ENCODE data around the gene TBC1D2B.

Gene TBC1D2B

DNA sequence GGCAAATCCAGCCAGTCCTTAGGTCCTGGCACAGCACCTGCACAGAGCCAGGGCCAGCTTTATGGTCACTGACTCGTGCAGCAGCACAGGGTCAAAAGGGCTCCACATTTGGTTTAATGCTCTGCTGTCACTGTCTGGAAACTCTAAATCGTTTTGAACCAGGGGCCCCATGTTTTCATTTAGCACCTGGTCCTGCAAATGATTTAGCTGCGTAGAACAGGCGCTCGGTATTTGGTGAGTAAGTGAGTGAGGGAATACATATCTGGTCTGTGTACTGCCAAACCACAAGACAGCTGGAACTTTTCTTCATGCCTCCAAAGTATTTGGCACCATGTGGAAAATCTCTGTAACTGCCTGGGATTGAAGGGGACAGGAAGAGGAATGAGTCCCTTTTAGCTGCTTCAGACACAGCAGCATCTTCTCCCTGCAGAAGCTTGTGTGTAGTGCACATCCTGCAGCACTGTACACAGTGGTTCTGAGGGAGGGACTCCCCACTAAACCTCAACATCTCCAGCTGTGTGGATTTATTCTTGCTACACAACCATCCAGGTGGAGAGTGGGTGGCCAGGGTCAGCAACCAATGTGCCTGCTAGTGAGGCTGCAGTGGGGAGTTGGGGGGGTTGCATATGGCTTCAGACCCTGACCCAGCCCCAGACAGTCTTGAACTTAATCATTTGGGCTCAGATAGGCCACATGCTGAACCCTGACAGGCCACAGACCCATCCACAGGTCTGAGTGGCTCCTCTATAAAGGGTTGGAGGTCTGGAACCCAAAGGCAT is 15.9 kb upstream of the TBC1D2B start:
- no peak for DNase-seq

DNA sequence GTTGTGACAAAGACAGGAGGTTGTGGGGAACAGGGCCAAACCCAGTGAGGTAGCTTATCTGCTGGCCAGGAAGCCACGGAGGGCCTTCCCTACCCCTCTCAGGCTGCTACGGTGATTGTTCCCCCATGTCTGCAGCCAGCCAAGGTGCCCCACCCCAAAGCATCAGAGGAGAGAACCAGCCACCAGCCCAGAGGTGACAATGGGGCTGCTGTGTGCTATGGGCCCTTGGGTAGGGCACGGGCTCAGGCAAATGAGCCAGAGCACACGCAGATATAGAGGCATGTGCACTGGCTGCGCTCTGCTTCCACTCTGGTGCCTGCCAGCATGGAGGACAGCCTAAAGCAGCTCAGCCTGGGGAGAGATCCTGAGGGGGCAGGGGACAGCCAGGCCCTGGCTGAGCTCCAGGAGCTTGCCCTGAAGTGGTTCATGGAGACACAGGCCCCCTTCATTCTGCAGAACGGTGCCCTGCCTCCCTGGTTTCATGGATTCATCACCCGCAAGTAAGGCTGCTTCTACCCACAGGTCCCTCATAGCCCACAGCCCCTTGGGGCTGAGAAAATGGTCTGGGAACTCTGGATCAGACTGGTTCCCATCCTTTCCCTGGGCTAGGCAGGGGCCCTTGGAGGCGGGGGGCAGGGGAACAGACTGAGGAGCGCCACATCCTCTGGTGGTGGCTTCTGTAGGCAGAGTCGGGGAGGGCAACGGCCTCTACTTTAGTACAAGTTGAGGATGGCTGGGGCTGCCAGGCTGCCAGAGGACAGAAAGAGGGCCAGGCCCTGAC is 14.9 kb upstream of the TBC1D2B start, which contains the start of gene SH2D7:
SH2D7 (plus strand) TSS at position 301 of the 781 bp plus-strand sequence; CDS start at position 325, 24 bp downstream.
- no peak for DNase-seq

DNA sequence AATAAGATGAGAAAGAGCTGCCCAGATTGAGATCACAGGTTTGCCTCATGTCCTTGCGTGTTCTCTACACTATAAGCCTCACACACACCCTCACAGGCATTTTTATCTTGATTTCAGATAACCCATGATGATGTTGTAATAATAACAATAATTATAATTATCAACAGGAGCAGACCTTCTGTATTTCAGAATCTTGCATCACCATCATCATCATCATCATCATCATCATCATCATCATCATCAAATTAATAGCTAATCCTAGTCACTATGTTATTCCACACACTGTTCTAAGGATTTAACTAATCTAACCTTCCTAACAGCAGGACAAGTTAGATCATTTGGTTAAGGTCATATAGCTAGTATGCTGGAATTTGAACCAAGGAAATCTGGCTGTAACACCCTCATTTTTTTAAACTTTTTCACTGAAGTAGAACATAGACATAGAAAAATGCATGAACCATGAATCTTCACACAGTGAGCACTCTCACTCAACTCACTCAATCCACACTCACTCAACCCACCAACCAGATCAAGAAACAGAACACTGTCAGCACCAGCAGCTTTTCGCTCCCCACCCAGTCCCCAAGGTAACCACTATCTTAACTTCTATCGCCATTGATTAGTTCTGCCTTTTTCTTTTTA is 13.0 kb upstream of the TBC1D2B start:
- no peak for DNase-seq

DNA sequence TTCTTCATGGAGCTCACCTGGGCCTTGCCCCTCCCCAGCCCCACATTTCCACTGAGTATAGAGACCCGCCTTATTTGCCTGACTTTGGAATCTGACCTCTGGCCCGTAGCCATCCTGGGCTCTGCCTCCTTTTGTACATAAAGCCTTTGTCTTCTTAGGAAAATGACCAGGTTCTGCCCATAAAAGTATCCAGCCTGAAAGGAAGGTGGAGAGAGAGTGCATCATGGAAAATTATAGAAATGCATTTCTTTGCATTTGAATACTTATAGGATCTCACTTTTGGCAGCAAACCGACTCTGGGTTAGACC is 11.2 kb upstream of the TBC1D2B start:
- DNase-seq, result no peak

DNA sequence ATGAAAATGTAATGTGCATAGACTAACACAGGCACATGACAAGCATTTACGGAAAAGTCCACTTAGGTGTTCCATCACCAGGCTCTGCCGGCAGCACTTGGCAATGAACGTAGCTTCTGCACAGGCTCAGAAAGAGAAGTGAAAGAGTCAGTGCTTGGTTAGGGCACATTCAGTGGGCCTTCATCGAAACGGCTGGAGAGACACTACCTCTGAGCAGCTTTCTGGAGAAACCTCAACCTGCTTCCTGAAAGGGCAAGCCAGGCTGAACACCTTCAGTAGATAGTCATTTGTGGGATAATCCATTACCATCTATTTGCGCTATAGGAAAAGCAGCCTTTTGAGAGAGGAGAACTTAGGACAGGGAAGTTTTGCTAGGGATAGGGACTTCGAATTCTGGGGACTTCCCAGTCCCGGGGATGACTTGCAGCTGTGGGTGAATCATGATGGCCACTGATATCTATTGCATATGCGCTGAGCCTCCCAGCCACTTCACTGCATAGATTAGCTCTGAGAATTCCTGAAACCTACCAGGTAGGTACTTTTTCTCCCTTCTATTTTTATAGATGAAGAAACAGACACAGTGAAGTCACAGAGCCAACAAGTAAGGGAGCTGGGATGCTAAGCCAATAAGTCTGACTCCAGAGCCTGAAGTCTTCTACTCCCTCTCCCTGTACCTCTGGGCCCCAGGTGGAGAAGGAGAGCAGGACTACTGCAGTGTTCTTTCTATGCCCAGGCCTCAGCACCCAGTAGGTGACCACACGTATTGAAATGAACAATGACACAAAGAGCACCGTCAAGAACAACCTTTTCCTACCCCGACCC is 10.7 kb upstream of the TBC1D2B start:
- DNase-seq, result no peak

DNA sequence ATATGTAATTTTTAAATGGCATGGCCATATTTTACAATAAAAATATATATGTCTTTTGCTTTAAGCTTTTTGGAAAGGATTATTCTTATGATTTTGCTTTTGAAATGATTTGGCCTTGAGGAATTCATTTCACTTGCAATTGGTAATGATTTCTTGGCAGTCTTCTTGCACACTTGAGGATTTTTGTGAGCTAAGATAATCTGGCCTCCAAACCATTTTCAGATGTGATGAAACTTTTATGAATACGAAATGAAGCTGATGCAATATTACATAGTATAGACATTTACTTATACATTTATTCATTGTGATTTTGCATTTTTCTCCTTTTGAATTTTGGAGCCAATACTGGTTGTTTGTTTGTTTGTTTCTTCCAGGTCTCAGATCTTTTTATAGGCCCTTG is 8.4 kb upstream of the TBC1D2B start:
- DNase-seq, result no peak

DNA sequence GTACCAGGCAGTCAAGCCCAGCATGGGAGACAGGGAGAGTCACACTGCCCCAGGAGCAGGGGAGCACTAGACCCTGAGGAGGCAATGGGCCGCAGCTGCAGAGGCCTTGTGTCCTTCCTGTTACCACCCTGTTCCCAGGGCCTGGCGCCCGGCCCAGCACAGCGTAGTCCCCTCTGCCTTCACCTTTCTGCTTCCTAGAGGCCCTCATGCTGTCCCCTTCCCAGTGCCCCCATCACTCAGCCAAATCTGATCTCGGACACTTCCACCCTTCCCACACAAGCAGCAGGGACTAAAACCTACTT is 6.9 kb upstream of the TBC1D2B start:
- no peak for DNase-seq

DNA sequence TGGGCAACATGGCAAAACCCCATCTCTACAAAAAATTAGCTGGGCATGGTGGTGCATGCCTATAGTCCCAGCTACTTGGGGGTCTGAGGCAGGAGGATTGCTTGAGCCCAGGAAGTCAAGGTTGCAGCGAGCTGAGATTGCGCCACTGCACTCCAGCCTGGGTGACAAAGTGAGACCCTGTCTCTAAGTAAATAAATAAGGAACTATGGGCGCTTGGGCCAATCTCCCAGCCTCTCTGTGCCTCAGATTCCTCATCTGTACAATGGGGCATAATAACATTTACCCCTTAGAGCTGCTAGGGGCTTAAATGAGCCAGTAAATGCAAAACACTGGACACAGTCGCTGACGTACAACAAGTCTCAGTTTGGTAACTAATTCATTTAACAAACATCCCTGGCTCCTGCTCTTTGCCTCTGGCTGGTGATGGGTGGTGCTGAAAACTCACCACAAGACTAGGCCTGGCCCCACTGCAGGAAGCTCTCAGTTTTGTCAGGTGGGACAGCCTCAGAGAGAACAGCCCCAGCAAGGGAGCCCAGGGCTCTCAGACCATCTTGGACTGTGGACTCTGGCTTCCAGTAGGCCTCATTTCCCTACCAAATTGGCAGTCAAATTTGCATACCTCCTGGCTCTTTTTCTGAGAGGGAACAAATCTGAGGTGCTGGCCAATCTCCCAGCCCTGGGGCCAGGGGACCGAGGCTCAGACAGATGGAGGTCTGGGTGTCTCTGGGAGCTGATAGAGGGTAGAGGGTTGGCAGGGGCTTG is 6.4 kb upstream of the TBC1D2B start:
- DNase-seq, result no peak

DNA sequence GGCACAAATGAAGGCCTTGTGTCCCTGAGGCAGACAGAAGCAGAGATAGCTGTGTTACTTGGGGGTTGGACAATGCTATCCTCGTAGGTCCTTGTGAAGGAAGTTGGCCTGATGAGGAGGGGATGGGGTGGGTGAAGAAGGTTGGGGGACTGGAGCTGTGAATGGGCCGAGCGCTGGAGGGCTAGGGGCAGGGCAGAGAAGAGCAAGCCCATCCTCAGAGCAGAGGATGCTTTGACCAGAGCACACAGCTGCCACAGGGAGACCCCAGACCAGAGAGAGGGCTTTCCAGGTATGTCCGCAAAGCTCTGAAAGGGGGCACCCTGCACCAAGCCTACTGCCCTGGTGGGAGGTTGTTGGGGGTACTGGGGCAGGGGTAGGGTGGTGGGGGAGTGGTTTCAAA is 5.7 kb upstream of the TBC1D2B start:
- no peak for DNase-seq

DNA sequence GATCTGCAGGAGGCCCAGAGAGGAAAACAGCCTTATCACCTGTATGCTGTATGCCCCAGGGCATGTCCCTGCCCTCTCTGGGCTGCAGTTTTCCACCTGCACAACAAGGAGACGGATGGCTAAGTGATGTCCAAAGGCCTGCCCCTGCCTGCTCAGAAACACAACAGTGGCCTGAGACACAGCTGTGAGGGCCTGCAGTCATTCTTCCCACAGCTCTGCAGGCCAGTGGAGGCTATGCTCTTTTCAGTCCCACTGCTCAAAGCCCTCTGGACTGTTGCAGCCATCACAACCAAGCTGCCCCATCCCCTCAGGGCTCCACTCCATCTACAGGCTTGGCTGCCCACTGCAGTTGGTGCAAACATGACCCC is 5.2 kb upstream of the TBC1D2B start:
- DNase-seq, result no peak

DNA sequence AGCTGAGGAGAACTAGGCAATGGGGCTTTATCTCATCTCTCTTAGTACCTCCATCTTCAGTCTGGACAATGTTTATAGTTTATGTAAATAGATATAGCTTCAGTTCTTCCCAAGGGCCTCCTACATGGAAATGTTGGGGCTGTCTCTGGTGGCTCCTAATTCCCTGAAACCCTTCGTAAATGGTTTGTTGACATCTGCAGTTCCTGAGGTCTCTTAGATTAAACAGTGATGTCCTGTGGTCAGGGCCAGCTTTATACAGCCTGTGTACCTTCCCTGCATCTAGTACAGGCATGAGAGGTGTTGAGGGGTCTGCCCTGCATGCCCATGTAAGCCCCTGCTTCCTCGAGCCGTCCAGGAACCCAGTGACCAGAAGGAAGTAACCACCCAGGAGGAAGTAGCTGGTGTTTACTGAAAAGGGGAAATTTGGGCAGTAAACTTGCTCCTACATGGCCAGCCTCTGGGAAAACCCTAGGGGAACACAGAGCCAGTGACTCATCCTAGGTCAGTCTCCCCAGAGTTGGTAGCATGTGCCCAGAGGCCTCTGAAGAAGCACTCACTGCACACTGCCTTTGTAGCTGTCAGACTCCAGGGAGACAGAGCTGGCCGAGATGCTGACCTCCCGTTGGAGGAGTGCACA is 4.7 kb upstream of the TBC1D2B start:
- DNase-seq, result no peak

DNA sequence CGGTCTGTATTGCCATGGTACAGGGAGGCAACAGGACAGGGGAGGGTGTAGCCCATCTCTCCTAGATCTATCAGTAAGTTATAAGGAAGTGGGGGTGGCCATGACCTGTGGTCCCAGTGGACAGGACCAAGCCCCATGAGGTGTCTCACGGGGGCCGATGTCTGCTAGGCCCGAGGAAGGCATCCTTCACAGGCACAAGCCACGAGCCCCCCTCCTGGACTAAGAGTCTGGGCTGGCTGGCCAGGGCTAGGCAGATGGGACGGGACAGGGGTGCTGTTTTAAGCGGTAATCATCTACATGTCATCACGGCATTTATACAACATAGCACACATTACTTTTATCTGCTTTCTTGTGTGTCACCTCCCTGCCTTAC is 2.6 kb upstream of the TBC1D2B start:
- DNase-seq, result no peak

DNA sequence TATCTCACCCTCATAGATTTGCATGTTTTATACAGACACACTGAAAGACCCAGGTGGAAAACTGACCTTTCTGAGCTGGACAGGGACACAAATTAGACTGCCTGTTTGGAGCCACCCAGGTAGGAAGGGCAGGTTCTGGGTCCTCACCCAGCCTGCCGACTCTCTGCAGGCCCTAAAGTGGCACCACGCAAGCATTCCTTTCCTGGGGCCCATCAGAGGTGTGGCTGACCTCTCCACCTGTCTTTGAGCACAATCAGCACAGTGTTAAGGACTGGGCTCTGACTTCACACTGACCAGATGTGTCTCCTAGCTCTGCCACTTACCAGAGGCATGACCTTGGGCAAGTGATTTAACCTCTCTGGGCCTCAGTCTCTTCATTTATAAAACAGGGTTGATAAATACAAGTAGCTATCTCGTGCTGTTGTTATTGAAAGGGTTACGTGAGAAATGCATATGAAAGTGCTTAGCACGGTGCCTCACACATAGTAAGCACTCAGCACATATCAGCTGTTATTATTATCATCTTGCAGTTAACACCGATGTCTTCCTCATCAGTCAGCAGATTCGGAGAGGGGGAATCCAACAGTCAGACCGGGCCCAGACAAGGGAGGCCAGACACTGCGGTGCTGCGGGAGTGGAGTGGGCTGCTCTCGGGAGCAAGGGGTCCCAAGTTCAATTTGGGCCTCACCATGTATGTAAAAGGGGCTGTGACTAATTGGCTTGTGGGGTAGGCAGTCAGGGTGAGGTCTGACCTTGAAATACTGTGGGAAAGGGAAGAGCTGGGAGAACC is 2.0 kb upstream of the TBC1D2B start:
- no peak for DNase-seq

DNA sequence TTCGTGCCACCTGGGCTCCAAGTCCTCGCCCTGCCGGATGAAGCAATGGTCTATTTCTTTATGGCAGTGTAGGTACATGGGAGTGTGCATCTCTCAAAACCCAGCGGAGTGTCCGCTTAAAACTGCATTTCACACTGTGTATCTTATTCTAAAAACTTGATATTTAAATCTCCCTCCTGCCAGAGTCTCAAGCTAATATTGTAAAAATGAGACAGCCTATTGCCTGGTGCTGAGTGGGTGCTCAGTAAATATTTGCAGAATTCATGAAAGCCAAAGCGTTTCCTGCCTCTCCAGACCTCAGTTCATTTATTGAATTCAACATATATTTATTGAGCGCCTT is 330 bp upstream of the TBC1D2B start:
- DNase-seq, result no peak

DNA sequence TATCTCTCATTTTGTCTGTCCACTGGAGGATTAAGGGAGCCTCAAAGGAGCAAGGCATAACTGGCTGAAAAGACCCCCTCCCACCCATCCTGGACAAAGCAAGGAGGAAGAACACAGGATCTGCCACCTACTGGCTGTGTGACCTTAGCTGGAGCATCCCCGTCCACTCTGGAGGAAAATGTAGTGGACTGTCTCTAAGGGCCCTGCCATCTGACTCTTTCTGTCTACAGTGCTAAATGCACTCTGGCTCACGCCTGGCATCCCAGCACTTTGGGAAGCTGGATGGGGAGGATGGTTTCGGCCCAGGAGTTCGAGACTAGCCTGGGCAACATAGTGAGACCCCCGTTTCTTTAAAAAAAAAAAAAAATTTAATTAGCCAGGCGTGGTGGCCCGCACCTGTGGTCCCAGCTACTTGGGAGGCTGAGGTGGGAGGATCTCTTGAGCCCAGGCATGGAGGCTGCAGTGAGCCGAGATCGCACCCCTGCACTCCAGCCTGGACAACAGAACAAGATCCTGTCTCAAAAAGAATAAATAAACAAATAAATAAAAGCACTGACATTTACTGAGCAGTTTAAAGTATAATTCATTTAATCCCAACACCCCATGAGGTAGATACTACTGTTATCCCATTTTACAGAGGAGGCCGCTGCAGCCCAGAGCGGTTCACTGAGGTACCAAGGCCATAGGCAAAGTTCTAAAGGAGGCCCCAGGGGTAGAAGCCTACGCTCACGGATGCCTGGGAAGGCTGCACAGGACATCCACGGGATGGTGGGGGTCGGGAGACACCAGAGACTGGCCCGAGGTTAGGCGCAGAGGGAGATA is 1.1 kb downstream of the TBC1D2B start:
- DNase-seq, result no peak

DNA sequence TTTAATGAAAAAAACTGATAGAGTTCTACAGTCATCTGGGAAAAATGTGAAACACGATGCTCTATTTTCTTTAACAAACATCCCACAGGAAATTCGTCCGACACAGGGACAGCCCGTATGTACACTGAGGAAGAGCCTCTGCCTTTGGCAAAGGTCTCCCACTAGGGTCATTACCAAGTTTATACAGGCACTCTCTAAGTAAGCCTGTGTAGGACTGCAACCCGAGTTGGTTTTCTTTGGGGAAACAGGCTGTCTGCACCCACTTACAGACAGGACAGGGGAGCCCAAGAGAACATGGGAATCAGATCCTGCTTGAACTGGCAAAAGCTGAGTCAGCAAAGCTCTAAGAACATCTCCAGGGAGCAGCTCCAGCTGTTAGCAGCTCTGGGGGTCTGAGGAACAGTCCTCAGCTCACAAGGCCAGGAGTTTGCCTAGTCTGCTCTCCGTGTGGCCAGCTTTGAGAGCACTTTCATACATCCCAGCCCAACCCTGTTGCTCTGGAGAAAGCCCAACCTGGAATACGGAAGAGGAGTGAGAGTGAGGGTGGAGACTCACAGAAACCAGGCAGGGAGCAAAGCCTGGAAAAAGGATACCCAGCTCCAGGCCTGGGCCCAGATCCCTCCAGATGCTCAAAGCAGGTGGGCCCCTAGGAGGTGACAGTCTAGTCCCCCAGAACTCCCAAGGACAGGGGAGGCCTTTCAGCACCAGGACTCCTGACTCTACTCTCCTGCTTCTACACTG is 1.9 kb downstream of the TBC1D2B start:
- no peak for DNase-seq

DNA sequence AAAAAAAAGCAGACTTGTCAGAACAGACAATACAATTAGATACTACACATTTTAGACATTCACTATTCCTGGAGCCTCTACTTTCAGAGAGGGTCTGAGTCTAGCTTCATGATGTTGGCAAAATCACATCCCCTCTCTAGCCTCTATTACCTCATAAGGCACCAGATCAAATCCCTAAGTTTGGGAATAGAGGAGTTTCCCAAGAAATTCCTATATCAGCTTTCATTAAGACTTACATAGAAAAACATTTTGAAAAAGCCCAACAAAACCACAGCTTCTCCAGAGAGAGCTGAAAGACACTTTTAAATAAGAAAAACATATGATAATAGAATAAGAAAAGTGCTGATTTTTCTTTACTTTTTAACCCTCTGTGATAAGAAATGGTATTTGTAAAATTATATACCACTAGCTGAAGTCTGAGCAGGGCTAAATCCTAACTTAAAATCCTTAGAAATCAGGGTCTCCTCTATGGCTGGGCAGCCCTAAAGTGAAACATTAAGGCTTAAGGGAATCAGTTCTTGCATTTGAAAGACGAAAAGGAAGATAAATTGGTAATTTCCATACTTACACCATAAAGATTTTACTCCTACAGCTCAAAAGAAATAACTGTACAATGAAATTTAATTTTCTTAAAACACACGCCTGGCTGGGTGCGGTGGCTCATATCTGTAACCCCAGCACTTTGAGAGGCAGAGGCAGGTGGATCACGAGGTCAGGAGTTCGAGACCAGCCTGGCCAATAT is 4.3 kb downstream of the TBC1D2B start:
- no peak for DNase-seq

DNA sequence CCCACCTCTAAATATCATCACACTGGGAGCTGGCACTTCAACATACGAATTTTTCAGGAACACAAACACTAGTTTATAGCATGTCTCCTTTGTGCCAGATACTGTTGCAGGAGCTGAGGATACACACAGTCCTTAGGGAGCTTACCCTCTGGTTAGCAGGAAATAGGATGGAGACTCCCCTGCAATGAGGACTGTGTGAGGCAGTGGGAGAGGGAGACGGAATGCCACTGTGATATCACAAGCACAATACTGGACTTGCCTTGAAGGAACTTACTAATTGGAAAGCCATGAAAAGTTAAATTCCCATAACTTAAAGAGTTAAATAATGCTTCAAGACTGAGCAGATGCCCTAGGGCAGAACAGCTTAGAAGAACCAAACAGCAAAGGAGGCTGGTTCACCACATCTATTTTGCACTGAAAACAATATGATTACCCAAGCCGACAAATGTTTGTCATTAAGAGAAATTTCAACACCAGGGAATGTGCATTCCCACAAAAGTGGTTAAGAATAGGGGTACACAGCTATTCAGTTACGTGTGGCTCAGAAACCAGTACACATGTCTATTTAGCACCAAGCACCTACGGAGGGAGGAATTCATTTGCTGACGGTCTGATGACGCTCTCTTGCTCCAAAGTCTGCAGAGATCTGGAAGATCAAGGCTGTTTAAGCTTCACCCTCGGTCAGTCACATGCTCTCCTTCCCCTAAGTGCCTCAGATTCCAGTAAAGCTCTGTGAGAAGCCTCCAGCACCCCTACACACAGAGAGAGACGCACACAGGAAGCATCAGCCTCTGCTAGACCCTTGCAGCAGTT is 5.2 kb downstream of the TBC1D2B start:
- peak in 1 of 4 experiments; percentile 24 for DNase-seq

All from activated naive CD4-positive, alpha-beta T cell (primary cell).